Measurements from ENCODE around the gene TNFRSF1A.
"Not testable (repeated sequence)": the region's sequence is repeated elsewhere in the genome, so short reads cannot be mapped to it uniquely, and the experiment has no call there.

The TNFRSF1A gene

DNA sequence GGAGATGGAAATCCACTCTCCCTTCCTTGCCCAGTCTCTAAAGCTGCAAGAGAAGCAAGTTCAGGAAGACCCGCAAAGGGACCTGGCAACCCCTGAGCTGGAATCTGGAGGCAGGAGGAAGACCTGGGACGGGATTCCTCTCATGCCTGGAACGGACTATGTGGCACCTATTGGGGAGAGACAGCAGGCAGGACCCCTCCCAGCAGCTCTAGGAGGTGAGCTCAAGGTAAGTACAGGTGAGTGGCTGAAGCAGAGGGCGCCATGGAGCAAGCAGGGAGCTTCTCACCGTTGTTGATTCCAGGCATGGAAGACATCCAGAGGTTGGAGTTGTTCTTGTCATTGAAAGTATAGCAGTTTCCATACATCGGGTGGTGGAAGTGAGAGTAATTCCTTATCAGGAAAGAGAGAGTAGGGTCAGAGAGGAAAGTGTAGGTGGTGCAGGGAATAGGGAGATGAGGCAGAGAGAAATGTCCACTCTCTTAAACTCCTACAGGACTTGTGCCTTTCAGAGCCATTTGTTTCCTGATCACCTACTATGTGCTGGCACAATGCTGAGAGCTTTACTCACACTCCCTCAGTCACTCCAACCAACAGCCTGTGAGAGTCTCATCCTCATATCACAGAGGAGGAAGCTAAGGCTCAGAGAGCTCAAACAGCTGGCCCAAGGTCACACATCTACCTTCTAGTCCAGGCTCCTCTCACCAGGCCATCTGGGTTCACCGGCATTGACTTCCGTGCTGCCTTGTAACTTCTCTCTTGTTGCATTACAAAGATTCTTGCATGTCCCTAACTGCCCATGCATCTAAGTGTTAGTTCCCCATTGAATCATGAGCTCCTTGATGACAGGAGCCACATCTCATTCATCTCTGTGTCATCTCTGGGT, 13.9 kb upstream of the TNFRSF1A start:
- peak; percentile 79 to 92 (median 92) for DNase-seq

DNA sequence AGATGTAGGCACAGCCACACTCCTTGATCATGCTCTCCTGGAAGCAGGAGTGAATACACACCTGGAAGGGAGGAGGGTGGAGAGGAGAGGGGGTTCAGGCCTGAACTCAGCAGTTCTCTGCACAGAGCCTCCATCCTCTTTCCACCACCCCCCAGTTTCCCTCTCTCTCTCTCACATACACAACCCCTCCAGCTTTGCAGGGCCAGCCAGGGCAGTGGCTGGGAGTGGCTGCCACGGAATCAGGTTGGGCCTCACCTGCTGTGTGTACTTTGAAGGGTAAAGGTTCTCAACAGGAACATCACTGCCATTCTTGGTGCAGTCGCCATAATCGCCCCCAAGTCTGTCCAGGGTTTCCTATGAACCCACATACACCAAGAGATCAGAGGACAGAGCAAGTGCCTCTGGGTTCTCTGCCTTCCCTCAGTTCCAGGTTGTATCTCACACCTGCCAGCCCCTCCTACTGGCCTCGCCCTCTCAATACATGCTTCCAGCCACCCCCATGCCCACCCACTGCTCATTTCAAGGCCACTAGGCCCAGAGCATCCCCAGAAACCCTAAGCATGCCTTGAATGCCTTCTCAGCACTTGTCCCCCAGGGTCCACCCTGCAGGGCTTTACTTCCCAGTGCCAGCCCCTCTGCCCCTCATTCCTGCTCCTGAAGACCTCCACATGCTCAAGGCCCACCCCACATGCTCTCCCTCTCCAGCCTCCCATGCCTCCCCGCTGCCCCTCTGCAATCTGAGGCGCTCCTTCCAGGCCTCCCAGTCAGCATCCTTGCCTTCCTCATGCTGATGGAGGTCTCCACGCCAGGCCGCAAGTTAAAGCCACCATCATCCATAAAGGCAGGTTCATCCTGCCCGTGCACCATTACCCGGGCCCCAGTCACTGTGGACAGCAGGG, 12.9 kb upstream of the TNFRSF1A start:
- no peak for DNase-seq

DNA sequence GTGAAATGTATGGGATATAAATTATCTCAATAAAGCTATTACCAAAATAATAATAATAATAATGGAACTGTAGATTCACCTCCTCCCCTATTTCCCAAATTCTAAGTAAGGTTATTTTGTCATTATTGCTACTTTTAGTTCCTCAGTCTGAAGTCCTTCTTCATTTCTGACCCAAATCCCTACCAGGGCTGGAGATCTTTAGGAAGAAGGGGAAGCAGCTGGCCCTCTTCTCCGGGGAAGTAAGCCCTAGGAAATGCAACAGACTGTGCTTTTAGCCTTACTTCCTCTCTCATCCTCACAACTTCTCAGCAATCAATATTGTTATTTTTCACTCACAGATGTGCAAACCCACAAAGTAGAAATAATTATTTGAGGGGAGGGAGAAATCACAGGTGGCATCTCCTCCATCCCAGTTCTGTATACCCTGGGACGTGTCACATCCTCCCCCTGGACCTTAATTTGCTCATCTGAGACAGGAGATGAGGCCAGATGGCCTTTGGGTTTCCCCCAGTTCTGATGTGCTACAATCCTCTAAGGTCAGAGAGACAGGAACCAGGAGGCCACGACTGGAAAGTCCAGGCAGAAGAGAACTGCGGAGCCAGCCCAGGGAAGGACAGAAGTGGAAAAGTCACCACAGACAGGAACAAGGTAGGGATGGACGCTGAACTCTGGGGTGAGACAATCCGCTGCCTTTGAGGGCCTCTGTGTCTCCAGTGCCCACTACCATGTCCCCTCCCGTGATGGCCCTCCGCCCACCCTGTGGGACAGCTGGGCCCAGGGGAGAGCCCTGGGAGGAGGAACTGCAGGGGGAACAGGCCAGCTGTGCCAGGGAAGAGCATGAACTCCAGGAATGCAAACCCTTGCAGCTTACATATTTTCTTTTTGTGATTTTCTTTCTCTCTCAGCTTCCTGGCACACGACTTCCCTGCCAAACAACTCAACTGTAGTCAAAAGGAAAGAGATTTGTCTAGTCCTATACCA, 10.6 kb upstream of the TNFRSF1A start:
- peak; percentile 79 to 89 (median 81) for DNase-seq

DNA sequence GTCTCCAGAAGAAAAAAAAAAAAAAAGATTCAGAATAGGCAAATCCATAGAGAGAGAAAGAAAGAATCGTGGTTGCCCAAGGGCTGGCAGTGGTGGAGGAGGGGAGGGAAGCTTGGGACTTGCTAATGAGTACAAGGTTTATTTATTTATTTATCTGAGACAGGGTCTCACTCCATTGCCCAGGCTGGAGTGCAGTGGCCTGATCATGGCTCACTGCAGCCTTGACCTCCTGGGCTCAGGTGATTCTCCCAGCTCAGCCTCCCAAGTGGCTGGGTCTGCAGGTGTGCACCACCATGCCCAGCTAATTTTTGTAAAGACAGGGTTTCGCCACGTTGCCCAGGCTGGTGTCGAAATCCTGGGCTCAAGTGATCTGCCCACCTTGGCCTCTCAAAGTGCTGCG, 9.7 kb upstream of the TNFRSF1A start:
- DNase-seq: no peak

DNA sequence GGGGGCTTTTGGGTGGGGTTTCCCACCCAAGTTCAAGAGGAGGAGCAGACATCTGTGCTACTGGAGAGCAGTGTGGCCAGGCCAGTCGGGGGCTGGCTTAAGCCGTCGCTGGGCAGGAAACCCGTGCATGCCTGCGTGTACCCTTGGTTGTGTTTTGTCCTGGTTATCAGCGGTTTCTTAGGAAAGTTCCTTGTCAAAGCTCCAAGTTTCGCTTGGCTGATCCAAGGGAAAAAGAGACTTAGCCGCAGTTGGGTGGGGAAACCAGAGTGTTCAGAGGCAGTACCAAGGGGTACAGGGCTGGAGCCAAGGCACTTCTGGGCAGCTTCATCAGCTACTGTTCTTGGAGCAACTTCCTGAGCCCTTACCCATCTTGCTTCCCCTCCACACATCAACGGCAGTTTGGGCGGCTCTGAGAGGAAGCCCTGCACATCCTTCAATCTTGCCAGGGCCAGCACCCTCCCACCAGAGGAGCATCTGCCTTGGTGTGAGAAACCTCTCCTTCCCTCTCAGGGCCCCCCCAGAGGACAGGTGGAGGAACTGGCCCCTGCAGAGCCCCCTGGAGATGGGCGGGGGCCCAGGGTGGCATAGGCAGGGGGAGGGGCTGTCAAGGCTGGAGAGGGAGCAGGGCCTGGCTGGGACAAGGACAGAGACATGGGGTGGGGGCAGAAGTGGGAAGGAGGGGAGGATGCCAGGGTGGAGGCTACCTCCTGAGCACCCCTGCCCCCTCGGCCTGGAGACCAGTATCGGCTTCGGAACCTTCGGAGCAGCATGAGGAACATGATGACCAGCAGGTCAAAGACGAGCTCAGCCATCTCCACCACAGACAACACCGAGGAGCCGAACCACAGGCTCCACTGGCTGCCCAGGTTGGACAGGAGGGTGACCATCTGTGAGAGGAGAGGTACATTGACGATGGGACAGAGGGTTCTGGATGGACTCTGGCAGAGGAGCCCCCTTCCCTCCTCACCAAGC, 5.8 kb upstream of the TNFRSF1A start:
- DNase-seq: peak in 2 of 3 donors; percentile 46 to 48

DNA sequence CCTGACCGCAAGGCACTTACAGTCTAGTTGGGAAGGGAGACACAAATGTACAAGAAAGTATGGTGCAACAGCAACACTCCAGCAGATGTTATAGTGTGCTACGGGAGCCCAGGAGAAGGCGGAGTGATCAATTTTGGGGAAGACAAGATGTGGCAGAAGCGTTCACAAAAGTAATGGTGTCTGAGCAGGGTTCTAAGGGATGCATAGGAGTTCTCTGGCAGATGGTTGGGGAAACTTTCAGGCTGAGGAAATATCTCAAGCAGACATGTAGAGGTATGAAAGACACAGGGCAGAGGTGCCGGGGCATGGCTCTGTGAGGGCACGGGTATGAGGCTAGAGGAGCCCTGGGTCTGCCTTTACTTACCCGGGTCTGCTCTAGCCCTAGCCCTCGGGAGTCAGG, 5.1 kb upstream of the TNFRSF1A start:
- DNase-seq: no peak

DNA sequence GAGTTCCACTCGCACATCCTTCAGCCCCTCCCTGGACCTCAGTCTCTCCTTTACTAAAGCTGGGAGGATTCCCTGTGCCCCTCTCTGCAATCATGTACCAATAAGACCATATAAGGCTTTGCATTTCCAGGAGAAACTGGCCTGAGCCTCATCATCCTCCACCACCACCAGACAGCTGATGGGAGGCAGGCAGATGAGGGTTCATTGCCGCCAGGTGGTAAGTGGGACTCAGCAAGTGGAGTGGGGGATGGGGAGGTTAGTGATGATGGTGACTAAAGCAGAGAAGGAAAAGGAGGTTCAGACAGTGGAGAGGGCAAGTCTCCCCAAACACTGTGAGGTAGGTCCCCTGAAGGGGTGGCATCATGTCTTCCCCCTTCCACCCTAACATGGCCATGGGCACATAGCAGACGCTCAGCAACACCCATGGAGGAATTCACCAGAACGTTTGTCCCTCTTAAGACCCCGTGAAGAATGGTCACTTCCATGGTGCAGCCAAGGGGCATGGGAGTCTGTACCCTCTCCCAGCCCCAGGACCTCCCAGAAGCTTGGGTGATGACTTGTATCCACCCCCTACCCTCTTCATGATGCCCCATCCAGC, 4.5 kb upstream of the TNFRSF1A start:
- DNase-seq: no peak

DNA sequence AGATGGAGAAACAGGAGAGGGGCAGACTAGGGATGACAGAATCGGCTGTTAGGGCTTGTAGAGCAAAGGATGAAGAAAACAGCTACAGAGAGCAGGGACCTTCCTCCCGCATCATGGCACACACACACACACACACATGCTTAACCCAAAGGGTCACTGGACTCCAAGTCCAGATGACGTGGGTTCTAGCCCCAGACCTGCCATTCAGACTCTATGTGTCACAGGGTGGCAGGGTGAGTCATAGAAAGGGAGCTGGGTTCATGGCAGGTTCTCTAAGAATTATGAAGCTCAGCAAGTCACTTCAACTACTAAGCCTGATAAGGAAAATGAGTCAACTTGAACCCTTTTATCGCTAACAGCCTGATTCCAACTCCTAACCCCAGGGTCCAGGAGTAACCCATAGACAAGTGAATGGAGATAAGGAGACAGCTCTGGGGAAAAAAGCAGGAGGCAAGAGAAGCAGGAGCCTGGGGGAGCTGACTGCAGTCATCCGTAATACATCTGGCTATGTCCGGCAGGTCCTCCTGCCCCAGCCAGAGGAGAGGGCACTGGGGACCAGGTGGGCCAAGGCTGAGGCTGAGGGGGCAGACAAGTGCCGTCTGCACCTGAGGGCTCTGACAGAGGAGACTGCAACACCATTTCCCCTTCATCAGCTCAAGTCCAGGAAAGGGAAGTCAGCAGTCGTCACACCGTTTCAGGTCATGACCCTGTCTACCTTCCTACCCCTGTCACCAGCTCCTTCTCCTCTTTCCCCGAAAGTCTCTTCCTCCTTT, 3.6 kb upstream of the TNFRSF1A start:
- peak; percentile 92 to 96 (median 93) for DNase-seq

DNA sequence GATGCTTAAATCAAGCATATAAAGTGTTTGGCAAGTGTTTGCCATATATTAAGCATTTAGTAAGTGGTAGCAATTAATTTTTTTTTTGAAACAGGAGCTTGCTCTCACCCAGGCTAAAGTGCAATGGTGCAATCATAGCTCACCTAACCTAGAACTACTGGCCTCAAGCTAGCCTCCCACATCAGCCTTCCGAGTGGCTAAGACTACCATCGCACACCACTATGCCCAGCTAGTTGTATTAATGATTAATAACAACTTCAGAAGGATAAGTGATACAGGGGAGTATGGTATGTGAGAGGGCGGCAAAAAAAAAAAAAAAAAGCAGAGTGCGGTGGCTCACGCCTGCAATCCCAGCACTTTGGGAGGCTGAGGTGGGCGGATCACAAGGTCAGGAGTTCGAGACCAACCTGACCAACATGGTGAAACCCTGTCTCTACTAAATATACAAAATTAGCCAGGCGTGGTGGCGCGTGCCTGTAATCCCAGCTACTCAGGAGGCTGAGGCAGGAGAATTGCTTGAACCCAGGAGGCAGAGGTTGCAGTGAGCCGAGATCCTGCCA, 2.3 kb upstream of the TNFRSF1A start:
- DNase-seq: not testable (repeated sequence)

DNA sequence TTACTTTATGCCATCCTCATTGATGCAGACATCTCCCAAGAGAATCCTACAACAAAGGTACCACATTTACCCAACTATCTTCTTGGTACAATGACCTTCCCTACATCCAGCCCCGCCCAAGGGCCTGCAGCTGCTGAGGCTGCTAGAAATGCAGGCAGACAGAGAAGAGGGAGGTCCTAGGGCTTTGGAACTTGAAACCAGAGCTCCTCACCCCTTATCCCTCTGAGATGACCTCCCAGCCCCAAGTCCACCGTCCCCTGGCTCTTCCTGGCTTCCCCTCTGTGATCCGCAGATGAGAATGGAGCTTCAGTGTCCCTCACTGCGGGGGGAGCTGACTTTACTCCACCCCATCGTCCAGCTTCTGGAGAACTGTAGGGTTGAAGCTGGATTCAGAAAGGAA, 1.6 kb upstream of the TNFRSF1A start:
- DNase-seq: no peak

DNA sequence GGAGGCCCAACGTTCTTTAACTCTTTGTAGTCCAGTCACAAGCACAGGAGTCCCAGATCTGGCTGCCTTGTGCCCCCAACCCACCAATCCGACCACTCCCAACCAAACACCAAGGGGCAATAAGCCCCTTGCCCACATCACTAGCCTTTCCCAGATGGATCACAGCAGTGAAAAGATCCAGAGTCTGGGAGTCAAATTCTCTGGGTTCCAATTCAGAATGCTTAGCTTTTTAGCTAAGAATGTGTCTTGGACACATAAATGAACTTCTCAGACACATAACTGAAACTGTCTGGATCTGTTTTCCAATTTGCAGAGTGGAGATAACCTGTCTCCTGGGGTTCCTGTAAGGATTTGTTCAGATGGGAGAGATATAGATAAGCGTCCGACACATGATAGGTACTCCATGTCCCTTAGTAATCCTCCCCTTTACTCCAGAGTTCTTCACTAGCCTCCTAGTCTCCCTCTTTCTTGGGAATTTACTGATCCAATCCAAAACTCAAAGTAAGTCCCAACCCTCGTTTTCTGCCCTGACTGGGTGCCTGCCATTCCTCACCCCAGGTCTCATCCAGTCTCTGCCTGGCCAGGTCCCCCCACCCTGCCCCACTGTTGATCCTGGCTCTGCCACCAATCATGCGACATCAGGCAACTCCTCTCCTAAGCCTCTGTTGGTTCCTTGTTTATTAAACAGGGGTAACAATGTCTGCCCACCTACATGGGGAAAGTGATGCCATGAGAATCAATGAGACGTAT, 439 bp upstream of the TNFRSF1A start:
- no peak for DNase-seq

DNA sequence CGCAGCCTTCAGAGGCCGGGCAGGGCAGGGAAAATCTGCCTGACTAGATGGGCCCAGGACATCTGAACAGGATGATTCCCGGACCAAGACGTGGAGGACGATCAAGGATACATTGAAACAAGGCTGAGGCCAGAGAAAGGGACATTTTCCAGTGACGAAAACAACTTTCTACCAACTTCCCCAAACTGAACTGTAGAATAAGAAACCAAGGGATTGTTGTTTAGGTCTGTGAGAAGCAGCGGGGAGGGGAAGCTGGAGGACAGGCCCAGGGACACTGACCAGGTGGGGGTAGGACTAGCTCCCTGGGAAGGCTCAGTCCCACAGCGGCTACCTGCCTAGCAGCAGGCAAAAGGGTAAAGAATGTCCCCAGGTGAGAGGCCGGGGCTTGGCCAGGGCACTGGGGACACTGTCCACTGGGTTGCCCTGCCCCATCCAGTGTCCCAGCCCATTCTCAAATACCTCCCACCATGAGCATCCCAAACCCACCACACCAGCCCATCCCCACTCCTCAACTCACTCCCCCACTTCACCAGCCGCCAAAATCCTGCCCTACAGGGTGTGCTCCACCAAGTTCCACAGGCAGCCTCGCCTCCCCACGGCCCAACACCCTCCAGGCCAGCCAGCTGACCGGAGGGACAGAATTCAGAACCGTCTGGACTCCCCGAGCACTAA, 995 bp downstream of the TNFRSF1A start:
- DNase-seq: peak; percentile 79 to 90 (median 85)

DNA sequence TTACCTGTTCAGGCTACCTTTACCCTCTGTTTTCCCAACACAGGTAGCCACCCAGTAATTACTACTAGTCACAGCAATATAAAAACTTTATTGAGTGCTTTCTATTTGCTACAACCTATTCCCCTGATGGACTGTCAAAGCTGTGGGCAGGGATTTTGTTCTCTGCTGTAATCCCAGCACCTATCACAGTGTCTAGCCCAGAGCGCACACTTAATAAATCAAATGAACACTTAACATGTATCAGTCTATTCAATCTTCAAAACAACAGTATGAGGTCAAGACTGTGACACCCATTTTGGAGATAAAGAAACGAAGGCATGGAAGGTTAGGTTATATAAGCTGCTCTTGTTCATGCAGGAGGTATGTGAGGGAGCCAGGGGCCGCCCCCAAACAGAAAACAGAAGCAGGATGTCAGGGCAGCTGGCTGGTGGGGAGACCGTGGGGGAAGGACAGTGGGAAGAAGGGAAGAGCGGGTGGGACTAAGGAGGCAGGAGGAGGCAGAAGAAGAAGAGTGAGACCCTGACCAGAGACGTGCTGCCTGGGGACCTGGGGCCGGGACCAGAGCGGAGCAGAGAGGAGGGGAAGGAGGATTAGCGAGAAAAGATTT, 1.7 kb downstream of the TNFRSF1A start:
- DNase-seq: peak in 2 of 3 donors; percentile 48 to 63

DNA sequence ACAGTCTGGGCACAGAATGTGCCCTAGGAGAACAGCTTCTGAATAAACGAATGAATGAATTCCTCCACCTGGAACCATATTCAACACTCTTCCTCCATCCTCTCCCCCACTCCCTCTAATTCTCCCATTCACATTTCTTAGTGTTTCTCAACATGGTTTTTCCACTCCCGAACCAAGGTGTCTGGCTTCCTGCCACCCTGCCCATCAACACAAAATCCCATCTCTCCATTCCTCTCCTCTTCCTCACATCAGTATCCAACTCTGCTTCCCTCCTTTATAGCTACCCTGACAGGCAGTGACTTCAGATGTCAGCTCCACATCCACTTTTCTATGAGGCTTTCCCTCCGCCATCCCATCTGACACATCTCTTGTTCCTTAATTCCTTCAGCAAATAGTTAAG, 2.9 kb downstream of the TNFRSF1A start:
- no peak for DNase-seq

DNA sequence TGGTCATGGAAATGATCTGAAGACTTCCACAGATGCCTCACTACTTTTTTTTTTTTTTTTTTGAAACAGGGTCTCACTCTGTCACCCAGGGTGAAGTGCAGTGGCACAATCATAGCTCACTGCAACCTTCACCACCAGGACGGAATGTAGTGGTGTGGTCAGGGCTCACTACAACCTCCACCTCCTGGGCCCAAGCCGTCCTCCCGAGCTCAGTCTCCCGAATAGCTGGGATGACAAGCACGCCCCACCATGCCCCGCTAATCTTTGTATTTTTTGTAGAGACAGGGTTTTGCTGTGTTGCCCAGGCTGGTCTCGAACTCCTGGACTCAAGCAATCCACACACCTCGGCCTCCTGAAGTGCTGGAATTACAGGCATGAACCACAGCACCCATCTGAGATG, 3.3 kb downstream of the TNFRSF1A start:
- not testable (repeated sequence) for DNase-seq

DNA sequence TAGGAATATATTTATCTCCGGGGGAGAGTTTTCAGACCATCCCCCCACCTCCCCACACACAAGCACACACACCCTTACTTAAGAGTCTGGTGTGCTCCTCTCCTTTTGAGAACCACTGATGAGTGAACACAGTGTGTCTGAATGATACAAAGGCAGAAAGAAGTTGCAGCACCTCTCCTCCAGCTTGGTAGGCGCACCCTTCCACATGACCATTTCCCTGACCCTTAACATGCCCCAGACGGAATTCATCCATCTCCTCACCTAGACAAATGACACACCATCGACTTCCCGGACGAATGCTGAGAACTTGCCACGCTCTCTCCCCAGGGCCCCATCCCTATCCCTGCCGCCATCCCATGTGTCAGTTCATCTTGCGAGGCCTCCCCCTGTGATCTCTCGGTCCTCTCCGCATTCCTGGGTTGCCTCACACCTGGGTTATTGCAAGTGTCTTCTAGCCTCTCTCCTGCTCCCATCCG, 3.9 kb downstream of the TNFRSF1A start:
- DNase-seq: no peak

Data from suppressor macrophage treated with lipopolysaccharide for 1 hour (primary cell).